Measurements from ENCODE around the gene REPIN1.
A peak's percentile ranks its signal among the peaks of the same experiment; 100 is the strongest.

REPIN1 gene

DNA sequence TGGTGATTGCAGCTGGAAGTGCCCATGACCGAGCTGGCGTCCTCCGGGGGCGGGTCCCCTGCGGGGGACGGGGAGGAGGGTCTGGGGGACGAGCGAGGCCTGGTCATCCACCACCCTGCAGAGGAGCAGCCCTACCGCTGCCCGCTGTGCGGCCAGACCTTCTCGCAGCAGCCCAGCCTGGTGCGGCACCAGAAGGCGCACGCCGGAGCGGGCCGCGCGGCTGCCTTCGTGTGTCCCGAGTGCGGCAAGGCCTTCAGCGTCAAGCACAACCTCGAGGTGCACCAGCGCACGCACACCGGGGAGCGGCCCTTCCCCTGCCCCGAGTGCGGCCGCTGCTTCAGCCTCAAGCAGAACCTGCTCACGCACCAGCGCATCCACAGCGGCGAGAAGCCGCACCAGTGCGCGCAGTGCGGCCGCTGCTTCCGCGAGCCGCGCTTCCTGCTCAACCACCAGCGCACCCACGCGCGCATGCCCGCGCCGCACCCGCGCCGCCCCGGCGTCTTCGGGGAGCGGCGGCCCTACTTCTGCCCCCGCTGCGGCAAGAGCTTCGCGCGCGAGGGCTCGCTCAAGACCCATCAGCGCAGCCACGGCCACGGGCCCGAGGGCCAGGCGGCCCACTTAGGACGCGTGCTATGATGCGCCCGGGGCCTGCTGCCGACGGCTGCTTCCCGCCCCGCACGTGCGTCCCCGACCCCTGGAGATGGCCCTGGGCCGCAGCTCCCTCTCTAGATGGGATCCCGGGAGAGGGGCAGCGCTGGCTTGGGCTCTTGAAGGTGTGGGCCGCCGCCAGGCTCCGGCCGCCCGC, 39.2 kb downstream of the REPIN1 start:
- DNase-seq (ENCODE audit: low read depth) = no peak

DNA sequence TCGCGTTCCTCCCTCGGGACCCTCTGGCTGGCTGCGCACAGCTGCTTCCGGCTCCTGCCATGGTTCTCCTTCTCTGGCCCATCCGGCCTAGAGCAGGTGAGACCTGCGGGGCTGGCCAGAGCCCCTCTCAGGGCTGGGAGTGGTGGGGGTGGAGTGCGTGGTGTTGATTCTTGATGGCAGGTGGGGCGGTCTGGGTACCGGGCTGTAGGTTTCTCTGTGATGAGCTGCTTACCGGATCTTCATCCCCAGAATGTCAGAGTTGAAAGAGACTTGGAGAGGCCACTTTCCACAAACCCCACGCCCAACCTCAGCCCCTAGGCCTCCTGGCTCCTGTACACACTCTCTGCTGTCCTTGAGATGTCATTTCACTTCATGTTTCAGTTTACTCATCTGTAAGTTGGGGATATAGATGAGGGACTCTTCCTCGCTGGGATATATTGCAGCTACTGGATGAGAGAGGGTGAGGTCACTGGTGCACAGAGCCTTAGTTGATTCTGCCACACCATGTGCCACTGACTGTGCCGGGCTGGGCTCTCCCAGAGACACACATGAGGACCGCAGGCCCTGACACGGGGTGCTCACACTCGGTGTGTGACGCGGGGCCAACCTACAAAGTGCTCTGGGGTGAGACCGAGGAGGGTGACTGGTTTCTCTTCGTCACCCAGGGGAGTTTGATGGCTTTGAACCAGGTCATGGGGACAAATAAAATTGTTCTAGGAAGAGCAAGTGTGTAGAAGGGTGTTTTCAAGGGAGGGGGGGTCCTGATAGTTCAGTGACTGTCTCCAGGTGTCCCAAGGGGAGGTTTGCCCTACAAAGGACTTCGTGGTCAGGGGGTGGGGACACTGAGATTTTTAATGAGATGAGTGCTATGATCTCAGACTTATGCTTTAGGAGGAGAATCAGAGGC, 40.0 kb downstream of the REPIN1 start:
- DNase-seq (ENCODE audit: low read depth) = no peak

DNA sequence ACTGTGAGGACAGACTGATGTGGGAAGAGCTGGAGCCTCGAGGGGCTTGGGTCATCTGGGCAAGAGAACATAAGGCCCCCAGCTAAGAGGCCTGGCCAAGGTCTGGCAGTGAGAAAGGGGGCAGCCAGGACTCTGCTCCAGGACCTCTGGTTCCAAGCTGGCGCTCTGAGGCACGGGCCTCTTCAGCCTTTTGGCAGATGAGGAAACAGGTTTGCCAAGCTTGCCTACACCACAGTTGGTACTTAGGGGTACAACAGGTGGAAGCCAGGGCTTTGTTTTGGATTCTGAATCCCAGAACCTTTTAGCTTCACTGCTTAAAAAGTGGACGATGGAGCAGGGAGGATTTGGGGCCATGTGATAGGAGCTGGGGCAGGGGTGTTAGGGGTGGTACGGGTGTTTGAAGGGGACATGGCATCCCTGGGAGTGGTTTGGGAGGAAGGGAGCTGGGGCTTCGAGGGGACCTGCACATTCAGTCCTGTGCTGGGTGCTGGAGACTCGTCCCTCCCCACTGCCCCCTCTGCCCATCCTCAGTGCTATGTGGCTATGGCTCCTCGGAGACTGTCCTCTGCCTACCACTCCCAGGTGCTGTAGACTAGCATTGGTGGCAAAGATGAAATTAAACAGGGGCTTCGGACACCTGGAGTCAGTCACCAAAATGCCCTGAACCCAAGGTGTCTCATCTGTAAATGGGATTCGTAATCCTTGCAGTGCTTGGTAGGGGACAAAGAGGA, 40.8 kb downstream of the REPIN1 start:
- DNase-seq (ENCODE audit: low read depth) = no peak

DNA sequence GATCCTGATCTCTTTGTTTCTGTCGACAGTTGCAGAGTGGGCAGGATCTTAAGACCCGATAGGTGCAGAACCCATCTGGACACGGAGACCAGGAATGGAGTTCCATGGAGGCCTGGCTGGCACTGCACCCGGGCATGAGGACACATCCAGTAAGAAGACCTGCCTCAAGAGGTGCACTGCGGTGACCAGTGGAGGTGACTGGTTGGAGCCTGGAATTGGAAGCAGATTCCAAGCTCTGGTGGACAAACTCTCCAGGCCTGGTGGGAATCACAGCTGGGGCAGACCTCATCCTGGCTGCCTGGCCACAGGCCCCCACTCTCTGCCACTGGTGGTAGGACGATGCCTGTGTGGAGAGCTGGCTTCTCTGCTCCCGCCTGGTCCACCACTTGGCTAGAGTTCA, 41.5 kb downstream of the REPIN1 start:
- no peak for DNase-seq (ENCODE audit: low read depth)

DNA sequence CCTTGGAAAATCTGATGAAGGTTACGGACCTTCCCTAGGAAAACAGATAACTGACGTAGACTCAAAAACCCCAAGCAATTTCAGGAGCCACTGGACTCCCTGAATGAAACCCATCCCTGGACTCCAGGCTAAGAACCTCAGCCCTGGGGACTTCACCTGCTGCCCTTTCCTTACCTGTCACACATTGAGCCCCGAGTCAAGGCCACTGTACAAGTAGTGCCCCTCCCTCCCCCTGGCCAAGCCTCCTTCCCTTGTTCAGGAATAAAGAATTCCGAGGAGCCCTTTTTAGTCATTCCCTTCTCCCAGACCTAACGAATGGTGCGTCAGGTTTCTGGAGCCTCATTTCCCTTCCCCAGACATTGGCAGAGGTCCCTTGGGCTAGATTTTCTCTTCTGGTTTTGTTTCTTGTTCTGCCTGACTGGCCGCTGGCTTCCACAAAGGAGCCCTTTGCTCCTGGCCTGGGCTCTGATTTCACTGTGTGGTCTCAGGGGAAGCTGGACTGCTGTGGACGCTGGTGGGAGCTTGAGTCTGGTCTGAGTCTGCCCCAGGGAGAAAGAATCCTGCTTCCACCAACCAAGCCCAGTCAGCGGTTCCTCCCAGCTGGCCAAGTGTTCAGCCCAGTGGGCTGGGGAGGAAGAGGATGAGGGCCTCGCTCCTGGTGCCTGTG, 42.2 kb downstream of the REPIN1 start:
- no peak for DNase-seq (ENCODE audit: low read depth)

DNA sequence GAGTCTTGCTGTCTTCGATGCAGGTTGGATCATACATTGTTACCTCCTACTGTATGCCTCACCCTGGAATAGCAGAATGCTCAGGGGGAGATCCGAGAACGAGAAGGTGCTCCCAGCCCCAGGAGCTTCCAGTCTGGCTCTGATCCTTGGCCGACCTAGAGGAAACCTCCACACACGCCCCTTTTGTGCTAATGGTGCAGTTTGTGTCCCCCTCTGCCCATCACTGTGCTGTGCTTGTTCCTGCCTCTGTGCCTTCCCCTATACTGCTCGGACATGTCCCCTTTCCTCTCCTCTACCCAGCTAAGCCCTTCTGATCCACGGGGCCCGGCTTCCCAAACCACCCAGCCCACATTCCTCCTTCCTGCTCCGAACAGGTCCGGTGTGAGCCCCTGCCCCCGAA, 43.0 kb downstream of the REPIN1 start:
- DNase-seq (ENCODE audit: low read depth) = no peak

DNA sequence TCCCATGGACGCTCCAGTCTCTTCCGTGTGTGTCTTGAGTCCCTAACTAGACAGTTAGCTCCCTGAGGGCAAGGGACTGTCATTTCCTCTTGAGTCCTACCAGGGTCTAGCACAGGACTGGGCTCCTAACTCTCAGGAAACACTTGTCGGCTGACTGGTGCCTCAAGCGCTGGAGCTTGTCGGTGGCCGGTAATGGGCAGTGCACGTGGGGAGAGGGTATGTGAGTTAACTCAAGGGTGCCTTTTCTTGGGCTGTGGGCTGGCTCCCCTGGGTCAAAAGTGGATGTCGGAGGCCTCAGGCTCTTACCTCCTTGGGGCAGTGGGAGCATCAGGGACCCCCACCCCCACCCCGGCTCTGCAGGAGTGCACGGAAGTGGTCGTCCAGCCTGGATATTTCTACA, 43.4 kb downstream of the REPIN1 start:
- no peak for DNase-seq (ENCODE audit: low read depth)

DNA sequence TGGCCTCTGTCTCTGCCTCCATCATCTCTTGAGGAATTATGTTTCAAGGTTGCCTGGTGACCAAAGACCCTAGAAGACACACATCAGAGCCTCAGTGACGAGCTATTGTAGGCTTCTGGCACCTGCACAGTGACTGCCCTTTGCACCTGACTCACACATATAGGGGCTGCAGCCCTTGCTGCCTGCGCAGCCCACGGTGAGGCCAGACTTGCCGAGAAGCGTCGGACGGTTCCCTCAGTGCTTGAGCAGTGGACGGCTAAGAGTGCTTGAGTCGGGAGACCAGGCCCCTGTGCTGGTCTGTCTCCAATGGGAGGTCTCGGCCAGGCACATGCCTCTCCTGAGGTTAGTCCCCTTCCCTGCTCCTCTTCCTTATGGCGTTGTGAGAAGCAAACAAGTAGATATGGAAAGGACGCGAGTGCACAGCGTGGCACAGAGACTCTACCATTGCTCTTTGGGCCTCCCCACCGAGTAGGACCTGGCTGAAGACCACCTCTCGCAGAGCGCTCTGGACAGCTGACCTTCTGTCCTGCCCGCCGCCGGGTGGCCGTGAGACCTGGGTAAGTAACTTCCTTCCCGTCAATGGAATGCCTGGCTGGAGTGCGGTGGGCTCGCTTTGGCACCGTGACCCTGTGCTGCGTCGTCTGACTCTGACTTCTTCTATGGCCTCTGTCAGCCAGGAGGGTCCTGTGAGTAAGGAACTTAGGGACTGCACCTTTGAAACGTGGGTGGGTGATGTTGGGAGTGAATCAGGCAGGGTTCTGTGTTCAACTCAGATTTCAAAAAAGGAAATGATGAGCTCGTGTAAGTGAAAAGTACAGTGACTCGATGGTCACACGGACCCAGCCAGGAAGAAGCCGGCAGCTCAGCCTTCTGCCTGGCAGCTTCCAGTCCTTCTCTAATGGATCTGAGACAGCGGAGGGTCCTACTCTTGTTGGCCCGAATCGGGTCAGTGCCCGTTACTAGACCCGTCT, 44.2 kb downstream of the REPIN1 start:
- DNase-seq (ENCODE audit: low read depth) = no peak

DNA sequence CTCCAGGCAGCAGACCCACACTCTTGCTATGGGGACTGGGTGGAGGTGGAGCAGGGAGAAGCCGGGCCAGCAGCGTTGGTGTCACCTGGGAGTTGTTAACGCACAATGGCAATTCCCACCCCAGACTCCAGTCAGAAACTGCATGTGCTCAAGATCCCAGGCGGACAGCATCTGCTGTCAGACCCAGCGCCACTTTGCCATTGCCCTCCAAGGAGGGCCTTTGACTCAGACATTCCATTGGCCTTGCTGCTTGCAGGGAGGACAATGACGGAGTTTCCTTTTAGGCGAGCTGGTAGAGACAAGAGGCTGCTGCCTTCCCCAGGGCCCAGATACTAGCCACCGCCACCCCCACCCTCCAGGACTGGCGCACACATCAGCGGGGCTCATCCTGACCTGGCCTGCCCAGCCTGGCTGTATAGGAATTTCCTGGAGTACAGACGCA, 45.0 kb downstream of the REPIN1 start:
- no peak for DNase-seq (ENCODE audit: low read depth)

DNA sequence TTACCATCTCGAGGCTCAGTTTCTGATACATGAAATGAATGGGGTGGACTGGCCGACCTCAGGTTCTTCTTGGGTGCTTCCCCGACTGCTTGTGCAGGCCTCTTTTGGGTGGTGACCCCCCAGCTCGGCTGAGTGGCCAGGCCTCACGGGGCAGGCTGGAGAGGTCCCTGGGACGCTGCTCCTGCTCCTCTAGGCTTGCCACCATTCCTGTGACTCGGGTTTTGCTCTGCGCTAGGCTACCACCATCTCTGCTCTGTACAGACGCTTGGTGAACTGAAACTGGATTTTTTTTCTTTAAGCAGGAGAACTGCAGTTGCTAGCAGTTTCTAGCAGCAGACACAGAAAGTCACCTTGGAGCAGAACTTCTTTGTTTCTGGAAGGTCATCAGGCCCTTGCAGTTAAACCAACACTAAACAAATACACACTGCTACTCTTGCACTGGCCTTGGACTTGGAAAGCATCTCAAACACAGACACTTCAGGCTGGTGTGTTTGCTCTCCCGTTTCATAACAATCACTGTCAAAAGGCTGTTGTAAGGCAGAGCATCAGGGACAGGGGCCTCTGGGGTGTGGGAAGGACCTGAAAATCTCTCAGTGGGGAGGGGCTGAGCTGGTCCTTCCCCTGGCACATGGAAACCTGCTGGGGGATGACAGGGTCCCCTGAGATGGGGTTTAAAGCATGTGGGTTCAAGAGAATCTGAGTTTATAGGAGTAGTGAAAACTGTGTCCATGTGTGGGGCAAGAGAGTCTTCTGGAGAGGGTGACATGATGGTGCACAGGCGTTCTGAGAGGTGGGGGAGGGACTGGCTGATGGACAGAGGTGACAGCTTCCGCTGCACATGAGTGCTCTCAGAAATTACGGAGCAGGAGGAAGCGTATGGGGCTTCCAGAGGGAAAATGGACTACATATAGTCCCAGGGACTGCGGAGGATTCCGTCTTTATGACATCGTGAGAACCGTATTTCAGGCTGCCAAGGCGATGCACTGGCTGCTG, 46.8 kb downstream of the REPIN1 start:
- DNase-seq (ENCODE audit: low read depth) = no peak

DNA sequence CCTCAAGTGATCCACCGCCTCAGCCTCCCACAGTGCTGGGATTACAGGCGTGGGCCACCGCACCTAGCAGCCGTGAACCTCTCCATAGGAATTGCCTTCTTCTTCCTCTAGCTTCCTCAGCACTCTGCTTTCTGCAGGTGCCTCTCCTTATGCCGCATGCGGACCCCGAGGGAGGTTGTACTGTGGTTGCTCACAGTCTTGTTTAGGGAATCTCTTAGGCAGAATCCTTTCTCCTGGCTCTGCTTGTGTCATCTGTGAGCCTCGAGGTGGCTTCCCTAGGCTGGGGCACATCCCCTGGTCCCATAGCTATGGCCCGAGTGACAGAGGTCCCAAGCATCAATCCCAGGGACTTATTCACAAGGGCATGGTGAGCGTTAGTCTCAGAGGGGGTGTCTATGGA, 48.6 kb downstream of the REPIN1 start:
- DNase-seq (ENCODE audit: low read depth) = no peak

DNA sequence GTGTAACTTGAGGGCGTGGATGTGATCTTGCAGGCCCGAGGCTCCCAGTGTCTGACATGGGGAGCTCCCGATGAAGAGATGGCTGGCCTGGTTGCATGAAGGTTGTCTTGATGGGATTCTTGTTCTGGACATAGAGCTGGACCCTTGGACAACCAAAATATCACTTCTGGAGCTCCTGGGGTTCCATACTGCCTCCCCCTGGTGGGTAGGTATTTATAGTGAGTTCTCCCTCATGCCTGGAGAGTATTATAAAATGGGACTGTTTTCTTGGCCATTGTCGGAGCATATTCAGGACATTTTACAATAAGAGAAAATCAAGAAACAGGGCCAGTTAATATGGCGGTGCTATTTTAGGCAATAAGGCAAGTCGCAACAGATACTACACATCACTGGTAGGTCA, 49.2 kb downstream of the REPIN1 start:
- DNase-seq (ENCODE audit: low read depth) = no peak

DNA sequence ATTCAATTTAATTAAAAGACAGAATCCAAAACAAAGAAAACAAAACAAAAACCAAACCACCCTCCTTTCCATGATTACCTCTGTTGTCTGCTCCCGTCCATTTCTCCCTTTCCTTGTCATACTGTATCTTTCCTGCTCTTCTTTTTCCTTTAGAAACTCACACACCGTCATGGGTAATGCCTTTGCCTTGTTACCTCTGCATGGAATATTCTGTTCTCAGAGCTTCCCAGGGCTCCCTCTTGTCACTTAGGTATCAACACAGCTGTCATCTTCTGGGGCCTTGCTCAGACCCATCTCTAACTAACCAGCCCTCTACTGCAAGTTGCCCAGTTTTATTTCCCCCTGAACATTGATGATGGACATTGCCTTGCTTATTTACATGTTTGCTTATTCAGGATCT, 51.6 kb downstream of the REPIN1 start:
- no peak for DNase-seq (ENCODE audit: low read depth)

DNA sequence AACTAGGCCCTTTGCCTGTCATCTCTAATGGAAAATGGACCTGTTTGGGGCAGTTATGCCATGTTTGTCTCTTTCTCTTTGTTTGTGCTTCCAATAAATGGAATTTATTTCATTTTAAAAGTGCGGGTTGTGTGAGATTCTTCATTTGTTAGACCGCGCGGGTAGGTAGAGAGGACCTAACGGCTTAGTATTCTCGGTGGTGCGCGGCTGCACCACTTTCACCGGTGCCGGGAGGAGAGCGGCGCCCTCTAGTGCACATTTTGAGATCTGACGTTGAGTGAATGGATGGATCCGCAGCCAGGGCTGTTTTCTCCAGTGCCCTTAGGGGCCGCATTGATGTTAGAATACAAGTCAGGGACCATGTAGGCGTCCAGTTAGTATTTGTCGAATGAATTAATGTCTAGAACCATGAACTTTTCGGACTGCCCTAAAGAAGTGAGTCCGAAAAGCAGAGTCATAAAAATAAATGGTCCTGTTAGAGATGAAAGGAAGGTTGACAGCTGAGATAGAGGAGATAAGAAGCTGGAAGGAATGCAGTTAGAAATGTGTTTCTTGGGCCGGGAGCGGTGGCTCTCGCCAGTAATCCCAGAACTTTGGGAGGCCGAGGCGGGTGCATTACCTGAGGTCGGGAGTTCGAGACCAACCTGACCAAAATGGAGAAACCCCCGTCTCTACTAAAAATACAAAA, 52.5 kb downstream of the REPIN1 start:
- DNase-seq (ENCODE audit: low read depth) = peak; percentile 78

DNA sequence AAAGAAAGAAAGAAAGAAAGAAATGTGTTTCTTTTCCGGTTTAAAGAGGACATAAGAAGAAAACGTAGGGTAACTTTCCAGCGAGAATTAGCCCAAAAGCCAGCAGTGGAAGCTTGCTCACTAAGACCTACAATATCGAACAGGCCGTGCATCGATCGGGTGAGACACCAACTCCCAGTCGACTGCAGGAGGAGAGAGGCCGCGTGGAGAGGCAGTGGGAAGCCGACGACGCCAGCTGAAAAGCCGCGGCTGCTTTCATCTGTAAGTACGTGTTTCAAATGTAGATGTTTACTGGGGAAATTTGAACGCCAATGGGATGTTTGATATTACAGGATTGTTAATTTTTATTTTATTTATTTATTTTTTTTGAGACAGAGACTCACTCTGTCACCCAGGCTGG, 53.2 kb downstream of the REPIN1 start:
- DNase-seq (ENCODE audit: low read depth) = no peak
